GM10847 (cell line): ENCODE results near the gene MMRN2.

Experiments
- POLR2A ChIP-seq: IDR thresholded peaks from 2 replicates; pipeline ENCODE4 v1.6.1; 2011; ENCODE audit not compliant: insufficient read length; ENCODE audit errors: extremely low read depth

The MMRN2 gene, protein sequence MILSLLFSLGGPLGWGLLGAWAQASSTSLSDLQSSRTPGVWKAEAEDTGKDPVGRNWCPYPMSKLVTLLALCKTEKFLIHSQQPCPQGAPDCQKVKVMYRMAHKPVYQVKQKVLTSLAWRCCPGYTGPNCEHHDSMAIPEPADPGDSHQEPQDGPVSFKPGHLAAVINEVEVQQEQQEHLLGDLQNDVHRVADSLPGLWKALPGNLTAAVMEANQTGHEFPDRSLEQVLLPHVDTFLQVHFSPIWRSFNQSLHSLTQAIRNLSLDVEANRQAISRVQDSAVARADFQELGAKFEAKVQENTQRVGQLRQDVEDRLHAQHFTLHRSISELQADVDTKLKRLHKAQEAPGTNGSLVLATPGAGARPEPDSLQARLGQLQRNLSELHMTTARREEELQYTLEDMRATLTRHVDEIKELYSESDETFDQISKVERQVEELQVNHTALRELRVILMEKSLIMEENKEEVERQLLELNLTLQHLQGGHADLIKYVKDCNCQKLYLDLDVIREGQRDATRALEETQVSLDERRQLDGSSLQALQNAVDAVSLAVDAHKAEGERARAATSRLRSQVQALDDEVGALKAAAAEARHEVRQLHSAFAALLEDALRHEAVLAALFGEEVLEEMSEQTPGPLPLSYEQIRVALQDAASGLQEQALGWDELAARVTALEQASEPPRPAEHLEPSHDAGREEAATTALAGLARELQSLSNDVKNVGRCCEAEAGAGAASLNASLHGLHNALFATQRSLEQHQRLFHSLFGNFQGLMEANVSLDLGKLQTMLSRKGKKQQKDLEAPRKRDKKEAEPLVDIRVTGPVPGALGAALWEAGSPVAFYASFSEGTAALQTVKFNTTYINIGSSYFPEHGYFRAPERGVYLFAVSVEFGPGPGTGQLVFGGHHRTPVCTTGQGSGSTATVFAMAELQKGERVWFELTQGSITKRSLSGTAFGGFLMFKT

DNA sequence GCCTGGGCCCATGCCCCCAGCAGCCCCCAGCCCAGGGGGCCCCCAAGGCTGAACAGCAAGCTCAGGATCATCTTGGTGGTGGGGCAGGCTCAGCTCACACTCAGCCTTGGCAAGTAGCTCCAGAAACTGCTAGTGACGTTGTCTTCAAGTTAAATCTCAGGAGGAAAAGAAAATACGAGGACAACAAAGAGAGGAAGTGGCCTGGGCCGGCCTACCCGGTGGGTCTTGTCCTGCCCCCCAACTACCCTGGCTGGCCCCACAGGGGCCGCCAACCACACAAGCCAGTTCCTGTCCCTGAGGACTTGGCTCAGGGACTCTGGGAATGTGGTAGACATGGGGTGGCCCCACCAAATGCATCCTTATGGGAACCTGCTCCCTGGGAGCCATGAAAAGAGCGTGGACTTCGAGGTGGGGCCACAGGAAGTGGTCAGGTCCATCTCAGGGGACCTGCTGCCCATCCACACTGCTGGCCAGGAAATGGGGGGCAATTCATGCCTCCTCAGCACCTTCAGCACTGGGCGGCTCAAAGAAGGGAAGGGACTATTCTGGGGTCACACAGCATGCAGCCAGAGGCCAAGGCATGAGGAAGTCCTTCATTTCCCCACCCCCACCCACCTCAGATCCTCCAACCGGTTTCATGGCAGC, at the start of gene MMRN2:
Gene MMRN2, minus strand, starts transcription at position 145 of the 645 bp plus-strand sequence. Its CDS starts 74 bp downstream, at position 71.
- no peak for TF ChIP-seq POLR2A

DNA sequence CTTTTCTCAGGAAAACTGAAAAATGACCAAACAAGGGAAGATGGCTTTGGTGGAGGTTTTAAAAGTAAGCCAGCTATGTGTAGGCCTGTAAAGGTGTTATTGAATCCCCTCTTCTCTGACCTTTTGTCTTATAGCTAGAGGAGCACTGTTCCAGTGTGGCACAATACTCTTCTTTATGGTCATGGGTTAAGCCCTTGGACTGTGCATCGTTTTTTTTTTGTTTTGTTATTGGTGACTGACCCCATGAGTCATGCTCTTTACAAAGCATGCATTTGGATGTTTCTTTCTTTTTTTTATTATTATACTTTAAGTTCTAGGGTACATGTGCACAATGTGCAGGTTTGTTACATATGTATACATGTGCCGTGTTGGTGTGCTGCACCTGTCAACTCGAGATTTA, 43.1 kb upstream of the MMRN2 start:
- TF ChIP-seq POLR2A = no peak

DNA sequence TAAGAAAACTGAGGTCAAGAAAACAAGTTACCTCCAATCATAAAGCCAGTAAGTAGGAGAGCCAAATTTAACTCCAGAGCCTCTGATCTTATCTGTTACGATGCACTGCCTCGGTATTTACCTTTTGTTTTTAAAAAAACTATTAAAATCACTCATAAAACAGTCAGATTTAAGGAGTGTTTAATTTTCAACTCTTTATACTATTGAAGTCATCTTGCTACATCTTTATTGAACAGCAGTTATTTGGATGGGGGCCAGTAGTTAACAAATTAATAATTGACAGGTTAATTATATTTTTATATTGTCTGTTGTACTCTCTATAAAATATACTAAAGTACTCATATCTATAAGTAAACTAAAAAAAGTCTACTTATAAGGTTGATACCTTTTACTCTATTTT, 35.5 kb upstream of the MMRN2 start:
- no peak for TF ChIP-seq POLR2A

DNA sequence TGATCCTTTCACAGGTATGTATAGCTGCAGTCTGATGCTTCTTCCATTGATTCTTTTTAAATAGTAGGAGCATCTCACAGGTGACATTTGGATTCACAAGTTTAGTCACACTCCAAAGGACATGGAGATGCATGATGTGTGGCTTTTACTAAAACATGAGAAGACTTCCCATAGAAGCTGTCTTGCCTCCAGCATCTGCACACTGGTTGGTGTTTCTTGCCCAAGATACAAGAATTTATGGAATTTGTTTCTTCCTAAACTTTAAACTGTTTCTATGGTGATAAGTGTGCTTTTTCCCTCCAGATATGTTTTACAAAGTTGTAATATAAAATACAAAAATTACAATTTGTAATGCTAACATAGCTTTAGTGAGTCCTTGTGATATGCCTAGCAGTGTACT, 35.0 kb upstream of the MMRN2 start:
- TF ChIP-seq POLR2A = no peak

DNA sequence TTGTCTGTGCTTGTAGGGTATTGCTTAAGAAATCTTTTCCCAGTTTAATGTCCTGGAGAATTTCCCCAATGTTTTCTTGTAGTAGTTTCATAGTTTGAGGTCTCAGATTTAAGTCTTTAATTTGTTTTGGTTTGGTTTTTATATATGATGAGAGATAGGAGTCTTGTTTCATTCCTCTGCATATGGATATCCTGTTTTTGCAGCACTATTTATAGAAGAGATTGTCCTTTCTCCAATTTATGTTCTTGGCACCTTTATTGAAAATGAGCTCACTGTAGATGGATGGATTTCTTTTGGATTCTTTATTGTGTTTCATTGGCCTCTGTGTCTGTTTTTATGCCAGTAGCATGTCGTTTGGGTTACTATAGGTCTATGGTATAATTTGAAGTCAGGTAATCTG, 31.1 kb upstream of the MMRN2 start:
- no peak for TF ChIP-seq POLR2A

DNA sequence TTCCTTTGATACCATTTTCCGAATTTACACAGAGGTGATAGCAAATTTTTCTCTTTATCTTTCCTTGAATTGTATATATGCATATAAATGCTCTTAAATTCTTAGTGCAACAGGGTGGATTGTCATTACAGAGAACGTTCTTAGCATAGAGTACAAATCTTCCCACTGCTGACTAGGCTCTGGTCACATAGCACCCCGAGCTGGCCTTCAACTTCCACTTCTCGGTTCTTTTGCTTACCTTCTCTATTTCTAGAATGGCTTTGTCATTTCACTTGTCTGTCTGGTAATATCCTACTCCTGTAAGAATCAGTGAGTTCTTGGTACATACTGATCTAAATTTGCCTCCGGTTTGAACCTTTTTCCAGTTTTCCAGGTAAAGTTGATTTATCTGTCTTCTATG, 24.3 kb upstream of the MMRN2 start:
- no peak for TF ChIP-seq POLR2A

DNA sequence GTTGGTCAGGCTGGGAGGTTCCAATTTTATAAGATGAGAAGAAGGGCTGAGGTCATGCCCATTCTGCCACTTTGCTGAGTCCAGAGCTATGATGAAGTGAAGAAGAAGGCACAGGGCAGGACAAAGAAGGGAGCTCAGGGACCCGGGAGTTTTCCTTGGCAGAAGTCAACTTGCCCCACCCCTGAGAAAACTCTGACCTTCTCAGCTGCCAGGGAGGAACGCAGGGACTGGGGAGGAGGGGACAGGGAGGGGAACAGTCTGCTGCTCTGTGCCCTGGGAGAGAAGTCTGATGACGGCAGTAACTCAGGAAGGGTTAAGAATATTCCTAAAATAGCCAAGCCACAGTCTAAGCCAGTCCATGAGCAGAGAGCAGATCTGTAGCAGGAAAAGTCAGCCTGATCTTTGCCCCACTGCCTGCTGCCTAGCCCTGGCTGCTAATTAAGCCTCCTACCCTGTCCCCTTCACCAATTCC, 22.6 kb upstream of the MMRN2 start:
- TF ChIP-seq POLR2A = no peak

DNA sequence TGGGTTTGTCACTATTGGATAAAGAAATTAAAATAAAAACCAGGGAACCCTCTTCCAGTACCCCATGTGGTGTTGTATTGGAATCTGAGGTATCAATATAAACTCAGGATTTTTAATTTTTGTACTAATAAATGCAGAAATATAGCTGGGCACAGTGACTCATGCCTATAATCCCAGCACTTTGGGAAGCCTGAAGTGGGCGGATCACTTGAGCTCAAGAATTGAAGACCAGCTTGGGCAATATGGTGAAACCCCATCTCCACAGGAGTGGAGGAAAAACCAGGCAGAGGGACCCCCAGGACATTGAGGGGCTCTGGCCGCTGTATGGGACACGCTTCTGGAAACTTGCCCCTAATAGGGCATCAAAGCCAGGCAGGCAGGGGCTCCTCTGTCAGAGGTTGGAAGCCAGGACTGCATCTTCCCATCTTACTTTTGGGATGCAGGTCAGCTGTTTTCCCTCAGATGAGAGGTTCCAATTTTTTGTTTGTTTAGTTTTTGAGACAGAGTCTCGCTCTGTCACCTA, 21.9 kb upstream of the MMRN2 start:
- no peak for TF ChIP-seq POLR2A

DNA sequence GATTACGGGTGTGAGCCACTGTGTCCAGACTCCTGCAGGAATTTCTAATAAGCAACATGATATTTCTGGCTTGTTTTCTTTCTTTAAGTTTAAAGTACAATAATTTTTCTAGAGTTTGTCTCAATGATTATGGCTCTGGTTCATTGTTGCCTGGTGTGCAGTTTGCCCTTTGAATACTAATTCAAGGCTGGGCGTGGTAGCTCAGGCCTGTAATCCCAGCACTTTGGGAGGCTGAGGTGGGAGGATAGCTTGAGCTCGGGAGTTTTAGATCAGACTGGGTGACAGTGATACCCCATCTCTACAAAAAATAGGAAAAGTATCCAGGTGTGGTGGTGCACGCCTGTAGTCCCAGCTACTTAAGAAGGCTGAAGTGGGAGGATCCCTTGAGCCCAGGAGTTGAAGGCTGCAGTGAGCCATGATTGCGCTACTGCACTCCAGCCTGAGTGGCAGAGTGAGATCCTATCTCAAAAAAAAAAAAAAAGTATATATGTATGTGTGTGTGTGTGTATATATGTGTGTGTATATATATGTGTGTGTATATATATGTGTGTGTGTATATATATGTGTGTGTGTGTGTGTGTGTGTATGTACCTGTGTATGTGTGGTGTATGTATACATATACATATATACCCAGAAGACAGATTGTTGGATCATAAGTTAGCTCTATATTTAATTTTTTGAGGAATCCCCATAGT, 19.1 kb upstream of the MMRN2 start:
- TF ChIP-seq POLR2A = no peak

DNA sequence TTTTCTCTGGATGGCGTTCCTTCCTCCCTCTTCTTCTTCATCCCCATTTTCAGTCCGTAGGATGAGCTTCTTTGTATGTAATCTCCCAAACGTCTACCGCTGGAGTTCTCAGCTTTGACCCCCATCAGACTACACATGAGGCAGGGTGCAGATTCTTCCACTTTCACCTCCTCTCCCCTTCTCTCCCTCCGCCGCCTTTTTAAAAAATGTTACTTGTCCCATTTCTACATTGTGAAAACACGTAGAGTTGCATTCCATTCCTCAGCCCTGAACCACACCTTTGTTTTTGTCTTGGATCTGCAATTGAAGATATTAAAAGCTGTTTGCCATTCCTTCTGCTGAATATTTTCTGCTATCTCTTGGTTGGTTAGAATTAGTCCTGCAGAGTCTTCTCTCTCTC, 17.1 kb upstream of the MMRN2 start:
- TF ChIP-seq POLR2A = no peak

DNA sequence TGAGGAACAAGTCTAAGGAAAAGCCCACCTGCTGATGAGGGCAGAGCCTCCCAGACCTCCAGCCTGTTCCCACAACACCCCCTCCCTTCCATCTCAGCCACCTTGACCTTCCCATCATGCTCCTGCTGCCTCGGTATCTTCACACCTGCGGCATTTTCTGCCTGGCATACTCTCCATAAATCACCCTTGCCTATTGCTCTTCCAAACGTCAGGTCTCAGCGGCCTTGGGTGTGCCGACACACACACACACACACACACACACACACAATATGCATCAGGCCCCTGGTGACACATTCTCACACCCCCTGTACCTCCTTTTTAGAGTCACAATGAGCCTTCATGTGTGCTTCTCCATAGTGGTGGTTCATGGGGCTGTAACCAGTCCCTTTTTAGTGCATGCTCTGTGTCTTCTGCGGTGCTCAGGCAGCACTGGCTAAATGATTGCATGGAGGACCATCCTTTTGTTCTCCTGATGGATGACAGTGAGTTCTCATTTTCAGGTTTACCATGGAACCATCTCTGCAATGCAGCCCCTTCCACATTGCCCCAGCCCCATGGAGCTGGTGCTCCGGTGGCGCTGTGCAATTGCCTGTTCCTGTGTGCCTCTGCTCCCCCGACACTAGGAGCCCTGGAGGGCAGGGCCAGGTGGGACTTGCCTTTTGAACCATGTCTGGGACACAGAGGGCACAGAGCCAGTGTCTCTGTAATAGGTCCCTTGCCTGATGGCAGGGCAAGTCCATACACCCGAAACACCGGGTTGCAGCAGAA, 15.4 kb upstream of the MMRN2 start:
- TF ChIP-seq POLR2A = no peak

DNA sequence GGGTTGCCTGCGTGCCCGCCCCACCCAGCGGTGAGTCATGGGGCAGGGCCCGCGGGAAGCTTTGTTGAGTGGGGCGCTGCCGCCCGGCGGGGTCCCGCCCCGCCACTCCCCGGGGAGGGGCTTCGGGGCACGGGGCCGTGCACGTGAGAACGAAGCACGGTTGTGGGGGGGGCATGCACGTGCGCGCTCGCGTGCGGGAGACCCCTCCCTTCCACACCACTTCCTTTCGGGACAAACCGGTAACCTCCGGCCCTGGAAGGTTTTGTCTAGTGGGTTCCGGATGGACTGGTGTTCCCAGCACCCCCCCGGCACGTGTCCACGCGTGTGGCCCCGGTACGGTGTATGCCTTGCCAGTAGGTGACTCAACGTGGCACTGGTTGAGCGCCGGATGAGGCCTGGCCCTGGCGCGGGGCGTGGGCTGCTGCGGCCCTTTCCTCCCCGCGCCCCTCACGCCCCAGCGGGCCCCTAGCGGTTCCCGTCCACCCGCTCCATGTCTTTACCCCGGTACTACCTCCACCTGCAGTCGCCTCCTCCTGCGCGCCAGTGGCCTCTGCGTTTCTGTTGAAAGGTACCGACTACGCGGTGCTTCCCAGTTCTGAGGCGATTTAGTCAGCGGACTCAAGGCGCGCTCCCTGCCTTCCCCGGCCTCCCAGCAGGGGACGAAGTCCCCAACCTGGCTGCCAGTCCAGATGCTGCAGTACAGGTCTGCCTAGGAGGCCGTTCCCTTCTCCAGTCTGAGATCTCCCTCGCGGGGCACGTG, 14.0 kb upstream of the MMRN2 start:
- peak; percentile 19 for TF ChIP-seq POLR2A

DNA sequence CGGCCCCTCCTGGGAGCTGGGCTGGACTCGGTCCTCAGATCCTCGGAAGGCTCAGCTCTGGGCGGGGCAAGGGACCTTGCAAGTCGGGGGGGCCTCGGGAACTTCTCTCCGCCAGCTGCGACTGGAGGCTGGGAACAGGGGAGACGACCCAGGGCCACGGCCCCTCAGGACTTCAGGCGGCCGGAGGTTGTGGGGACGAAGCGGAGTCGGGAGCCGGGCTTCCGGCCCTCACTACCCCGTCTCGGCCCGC, 13.5 kb upstream of the MMRN2 start:
- TF ChIP-seq POLR2A = peak; percentile 70
